GM21576 (cell line): ENCODE measurements around the gene RERE.
"Not testable (repeated sequence)": the region's sequence is repeated elsewhere in the genome, so short reads cannot be mapped to it uniquely, and the experiment has no call there.

Experiments
- ATAC-seq: cut with Tn5 transposase; IDR thresholded peaks from one replicate; pipeline ENCODE4 v1.9.1; 2021; ENCODE audit warnings: mild to moderate bottlenecking, moderate library complexity; ENCODE audit not compliant: unreplicated experiment

Gene RERE

DNA sequence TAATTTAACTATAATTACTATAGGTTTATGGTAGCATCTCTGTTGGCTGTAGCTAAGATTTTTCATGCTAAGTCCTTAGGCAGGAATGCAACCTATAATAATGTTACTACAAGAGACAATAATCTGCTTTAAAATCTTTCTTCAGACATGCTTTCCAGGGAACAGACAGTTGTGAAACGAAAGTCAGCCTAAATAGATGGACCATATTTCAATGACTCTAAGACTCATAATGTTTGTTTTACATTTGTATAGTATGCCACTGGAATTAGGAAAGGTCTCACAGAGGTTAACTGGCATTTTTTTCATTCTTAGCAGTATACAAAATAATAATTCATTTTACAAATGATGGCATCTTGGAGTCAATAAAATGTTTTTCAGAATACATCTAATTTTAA lies 8.1 kb downstream of the RERE start:
- no peak for ATAC-seq

DNA sequence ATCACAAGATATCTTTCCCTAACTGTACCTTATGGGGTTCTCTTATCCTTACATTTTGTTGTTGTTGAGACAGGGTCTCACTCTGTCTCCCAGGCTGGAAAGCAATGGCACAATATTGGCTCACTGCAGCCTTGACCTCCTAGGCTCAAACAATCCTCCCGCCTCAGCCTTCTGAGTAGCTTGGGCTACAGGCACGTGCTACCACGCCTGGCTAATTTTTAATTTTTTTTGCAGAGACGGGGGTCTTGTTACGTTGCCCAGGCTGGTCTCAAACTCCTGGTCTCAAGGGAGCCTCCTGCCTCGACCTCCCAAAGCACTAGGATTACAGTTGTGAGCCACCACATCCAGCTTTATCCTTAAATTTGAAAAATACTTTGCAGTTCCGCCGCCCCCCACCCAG lies 10.4 kb downstream of the RERE start:
- ATAC-seq: no peak

DNA sequence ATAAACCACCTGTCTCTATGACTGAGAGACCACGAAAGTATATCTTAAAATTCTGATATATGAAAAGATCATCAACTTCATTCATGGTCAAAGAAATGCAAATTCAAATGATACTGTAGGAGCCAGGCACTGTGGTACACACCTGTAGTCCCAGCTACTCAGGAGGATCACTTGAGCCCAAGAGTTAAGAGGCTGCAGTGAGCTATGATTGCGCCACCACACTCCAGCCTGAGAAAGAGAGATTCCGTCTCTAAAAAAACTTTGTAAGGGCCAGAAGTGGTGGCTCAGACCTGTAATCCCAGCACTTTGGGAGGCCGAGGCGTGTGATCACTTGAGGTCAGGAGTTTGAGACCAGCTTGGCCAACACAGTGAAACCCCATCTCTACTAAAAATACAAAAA lies 17.0 kb downstream of the RERE start:
- ATAC-seq: no peak

DNA sequence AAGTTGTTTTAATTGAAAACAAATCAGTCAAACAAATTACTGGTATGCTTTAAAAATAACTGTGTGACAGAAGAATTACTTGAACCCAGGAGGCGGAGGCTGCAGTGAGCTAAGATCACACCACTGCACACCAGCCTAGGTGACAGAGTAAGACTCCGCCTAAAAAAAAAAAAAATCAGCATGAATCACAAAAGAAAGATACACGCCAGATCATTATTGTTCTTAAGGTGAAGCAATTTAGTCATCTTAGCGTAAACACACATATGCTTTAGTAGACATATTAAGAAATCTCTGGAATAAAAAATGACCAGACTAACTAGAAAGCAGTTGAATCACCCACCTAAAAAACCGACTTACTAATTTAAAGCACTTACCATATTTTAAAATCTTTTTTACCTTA lies 20.2 kb downstream of the RERE start:
- ATAC-seq: no peak

DNA sequence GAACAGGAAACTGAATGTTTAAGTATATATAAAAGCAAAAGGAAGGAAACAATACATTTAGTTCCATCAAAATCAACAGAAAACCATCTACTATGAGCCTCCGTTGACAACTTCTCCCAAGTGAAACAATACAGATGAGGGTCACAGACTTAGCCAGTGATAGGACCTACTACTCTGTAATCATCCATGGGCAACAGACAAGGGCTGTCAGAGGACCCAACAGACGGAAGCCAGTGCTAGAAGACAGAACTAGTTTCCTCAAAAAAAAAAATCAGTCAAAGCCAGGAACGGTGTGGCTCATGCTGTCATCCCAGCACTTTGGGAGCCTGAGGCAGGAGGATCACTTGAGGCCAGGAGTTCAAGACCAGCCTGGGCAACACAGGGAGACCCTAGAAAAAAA lies 20.6 kb downstream of the RERE start:
- ATAC-seq: no peak

DNA sequence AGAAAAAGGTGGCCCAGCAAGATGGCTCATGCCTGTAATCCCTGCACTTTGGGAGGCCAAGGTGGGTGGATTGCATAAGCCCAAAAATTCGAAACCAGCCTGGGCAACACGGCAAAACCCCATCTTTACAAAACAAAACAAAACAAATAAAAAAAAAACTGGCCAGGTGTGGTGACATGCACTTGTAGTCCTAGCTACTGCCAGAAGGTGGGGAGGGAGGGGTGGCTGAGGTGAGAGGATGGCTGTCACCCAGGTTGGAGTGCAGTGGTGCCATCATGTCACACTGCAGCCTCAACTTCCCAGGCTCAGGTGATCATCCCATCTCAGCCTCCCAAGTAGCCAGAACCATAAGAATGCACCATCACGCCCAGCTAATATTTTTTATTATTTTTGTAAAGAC lies 22.8 kb downstream of the RERE start:
- ATAC-seq: no peak

DNA sequence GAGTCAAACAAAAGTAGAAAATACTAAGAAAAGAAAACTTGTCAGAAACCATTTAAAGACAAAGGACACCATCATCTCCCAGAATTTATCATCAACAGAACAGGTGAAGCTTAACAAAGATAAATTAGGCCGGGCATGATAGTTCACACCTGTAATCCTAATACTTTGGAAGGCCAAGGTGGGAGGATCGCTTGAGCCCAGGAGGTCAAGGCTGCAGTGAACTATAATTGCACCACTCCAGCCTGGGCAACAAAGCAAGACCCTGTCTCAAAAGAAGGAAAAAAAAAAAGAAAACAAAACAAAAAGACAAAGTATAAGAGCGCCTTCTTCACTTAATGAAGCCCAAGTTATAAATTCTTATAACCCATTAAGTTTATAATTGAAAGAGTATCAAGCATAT lies 25.6 kb downstream of the RERE start:
- no peak for ATAC-seq

DNA sequence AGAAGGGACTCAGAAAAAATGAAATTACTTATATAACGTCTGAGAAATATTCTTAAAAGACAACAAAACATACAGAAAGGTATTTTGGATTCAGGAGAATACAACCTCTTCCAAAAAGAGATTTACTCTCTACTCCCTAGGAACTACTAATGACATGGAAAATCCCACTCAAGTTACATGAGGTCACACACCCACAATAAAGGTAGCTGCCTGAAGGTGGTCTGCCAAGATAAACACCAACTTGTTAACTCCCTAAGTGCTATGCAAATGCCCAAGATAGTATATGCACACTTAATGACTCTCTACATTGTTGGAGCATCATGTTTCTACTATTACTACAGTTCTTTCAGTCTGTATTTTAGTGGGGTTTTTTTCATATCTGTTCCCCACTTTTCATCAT lies 26.5 kb downstream of the RERE start:
- ATAC-seq: no peak

DNA sequence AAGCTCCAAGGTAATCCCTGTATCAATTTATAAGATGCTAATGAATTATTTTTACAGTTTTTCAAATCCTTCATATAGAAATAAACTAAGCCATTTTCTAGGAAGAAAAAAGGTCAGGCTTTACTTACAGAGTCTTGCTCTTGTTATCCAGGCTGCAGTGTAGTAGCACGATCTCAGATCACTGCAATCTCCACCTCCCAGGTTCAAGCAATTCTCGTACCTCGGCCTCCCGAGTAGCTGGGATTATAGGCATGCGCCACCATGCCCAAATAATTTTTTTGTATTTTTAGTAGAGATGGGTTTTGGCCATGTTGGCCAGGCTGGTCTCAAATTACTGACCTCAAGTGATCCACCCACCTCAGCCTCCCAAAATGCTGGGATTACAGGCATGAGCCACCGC lies 27.0 kb downstream of the RERE start:
- no peak for ATAC-seq

DNA sequence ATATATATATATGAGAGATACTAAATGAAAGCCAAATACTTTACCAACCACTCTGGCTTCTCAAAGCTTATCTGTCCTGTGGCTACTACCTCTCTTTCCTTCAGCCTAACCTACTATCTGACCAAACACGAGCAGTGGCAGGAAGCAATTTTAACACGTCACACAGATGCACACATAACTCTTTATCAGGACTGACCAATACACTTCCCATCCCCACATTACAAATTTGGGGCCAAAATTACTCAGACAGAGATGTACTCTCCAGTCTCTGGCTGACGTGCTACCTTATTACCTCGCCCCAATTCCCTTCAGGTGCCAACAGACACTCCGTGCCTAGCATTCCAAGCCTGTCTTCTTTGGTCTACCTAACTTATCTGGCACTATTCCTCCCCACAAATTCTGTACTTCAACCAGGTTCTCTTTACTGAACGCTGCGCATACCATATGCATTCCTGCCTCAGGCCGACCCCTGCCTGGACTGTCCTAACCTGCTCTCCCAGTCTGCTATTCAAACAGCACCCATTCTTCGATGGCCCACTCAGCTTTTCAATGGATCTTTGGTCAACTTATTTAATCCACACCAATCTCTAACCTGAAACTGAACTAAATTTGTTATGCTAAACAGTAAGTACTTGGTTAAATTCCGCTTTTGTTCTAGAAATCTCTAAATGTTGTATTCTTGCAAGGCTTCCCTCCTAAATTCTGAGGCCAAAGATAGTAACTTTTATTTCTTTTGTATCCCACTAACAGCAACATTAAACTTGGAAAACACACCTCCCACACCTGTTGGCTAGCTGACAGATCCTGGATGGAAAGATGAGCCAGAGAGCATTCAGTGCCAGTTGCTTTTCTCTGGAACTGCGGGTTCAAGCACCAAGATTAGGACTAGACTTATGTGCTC lies 27.9 kb downstream of the RERE start:
- ATAC-seq: no peak

DNA sequence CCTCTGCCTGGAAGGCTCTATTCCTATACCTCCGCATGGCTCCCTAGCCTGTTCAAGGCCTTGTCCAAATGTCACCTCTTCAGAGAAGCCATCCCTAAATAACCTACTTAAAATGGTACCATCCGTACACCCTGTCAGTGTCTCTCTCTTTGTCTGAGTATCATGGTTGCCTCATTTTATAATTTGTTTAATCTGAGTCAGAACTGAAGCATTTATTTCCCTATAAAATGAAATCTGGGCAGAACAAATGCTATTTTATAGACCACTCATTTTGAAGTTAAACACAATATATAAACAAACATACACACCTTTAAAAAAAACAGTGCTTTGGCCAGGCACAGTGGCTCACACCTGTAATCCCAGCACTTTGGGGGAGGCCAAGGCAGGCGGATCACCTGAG lies 30.2 kb downstream of the RERE start:
- ATAC-seq: no peak

DNA sequence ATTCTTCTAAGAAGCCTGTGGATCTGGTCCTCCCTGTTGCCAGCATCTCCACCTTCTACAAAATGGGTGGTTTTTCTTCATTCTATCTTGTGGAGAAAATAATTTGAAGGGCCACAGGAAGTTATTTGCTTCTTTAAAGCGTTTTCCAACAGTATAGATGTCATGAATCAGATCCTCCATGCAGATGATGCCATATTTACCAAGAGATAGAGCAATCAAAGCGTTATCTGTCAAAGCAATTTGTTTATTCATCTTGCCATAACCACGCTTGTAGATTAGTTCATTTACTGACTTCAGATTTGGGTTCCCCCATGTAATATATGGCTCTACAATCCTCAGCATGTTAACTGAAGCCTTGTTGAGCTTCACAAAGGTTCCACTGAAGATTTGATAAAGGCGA lies 31.2 kb downstream of the RERE start:
- ATAC-seq: not testable (repeated sequence)

DNA sequence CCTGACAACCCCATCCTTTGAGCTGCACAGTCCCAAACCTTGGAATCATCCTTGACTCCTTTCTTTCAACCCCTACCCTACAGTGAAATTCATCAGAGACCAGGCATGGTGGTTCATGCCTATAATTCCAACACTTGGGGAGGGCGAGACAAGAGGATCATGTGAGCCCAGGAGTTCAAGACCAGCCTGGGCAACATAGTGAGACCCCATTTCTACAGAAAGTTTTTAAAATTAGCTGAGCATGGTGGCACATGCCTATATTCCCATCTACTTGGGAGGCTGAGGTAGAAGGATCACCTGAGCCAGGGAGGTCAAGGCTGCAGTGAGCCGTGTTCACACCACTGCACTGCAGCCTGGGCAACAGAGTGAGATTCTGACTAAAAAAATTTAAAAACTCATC lies 34.5 kb downstream of the RERE start:
- no peak for ATAC-seq

DNA sequence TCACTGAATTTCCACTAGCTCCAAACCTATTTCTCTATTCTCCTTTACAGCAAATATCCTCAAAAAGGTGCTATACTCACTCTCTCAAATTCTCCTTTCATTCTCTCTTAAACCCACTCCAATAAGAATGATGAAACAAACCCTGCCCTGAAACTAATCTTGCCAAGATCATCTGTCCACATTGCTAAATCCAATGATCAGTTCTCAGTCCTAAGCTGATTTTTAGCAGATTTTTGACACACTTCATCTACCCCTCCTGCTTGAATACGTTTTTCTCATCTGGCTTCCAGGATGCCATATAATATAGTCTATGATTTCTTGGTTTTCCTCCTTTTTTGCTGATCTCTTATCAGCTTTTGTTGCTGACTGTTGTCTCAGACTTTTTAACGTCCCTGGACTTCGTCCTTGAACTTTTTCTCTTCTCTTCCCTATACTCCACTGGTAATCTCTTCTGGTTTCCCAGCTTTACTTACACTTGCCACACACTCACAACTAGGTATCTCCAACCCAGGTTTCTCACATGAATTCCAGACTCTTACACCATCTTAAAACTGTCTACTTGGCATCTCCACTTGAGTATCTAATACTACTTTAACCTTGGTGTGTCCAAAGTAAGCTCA lies 35.3 kb downstream of the RERE start:
- no peak for ATAC-seq

DNA sequence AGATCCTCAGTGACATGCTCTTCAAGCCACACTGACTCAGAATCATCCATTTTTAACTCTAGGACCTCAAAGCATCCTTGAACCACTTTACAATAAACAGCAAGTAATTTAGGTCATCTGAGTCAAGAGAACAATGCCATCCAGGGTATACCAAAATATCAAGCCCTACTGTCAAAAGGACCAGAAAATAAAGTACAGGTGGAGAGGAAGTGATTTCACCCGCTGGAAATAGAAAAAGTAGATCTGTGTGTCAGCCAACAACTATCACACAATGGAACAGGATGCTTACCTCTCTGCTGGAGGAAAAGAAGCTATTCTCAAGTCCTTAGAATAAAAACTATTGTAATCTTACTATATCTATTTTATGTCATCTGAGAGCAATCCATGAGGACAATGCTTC lies 37.0 kb downstream of the RERE start:
- ATAC-seq: no peak

DNA sequence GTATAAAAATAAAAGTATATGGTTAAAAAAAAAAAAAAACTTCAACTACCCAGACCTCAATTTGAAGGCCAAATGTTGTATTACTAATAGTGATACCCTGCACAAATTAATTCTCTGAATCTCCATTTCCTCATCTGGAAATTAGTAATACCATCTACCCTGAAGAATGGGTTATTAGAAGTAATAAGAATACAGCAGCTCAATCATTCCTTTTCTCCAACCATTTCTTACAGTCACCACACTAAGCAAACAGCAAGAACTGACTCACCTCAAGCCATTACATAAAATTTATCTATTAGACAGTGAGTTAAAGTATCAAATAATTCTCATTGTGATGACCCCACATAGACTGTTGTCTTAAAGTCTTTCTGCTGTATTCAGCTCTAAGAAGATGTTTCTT lies 39.6 kb downstream of the RERE start:
- no peak for ATAC-seq

DNA sequence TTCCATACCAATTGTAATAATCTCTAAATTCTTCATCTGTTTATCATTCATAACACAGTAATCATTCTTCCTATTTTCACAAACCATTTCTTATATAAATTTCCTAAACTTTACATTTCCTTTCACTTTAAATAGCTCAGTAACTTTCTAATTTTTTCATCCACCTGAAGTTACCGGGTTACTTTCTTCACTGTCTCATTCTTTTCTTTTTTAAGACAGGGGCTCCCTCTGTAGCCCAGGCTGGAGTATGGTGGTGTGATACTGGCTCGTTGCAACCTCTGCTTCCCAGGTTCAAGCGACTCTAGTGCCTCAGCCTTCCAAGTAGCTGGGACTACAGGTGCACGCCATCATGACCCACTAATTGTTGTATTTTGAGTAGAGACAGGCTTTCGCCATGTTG lies 41.3 kb downstream of the RERE start:
- no peak for ATAC-seq

DNA sequence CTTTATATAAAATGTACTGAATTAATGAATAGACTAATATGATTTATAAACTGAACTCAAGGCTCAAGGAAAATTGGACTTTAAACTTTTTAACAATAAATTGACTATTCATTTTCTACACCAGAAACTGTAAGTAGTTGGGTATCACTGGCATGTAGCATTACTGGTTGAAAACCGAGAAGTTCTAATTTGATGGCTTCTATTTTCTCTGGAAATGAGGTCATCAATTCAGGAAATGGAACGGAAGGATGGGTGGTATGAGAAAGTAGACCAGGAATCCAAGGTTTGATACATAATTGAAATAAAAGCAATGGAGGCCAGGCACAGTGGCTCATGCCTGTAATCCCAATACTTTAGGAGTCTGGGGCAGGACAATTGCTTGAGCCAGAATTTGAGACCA lies 50.4 kb downstream of the RERE start:
- no peak for ATAC-seq

DNA sequence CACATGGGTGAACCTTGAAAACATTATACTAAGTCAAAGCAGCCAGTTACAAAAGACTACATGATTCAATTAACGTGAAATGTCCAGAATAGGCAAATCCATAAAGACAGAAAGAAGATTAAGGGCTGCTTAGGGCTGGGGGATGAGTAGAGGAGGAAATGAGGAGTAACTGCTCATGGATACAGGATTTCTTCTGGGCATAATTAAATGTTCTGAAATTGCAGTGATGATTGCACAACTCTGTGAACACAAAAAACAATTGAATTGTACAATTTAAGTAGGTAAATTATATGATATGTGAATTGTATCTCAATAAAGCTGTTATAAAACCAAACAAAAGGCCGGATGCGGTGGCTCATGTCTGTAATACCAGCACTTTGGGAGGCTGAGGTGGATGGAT lies 52.2 kb downstream of the RERE start:
- ATAC-seq: no peak

DNA sequence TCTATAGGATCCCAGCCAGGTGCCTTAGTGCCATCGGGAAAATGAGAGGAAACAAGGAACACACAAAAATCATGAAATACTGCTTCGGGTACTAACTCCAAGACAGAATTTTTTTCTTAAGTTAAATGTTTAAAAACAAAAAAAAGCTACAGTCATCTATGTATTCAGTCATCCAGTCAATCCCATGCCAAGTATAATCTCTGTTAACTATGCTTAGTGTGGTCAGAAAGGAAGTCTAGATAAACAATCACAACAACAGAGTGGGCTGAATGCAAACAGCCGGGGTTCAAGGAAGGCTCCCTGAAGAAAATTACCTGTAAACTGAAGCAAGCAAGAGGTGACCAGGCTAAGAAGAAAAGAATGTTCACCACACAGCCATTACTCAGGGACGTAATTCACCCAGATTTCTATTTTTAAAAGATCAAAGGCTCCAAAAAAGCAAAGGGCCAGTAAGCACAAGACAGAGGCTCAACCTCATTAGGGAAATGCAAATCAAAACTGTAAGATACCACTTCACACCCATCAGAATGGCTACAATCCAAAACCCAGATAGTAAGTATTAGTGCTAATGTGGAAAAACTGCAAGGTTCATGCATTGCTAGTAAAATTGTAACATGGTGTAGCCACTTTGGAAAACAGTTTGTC lies 53.0 kb downstream of the RERE start:
- no peak for ATAC-seq

DNA sequence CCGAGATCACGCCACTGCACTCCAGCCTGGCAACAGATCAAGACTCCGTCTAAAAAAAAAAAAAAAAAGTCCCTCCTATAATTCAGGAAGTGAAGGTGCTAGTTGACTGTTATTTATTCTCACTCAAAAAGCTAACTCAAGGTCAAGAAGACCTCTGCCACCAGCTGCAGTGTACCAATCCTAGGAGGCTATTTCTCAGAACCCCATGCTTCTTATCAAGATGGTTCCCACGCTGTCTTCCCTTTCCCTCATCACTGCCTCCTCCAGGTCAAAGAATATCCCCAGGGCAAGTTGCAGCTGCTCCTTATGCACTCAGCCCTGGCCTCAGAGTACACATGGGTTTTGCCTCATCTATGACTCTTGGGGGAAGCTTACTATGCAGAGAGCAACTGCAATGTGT lies 53.6 kb downstream of the RERE start:
- no peak for ATAC-seq

DNA sequence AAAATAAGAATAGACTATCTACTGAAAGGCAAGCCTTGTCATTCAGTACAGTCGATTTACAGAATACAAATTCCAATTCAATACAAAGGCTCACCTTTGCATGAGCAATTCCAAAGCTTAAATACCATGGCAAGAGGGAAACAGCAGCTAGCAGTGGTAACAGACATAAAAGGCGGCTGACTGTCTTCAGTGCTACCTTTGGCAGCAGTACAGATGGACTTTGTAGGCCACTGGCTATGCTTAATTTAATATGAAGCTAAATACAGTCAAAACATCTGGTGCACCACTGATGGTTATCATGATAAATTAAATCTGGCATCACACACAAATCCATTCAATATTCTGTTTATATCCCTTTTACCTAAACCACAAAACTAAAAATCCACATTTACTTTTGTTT lies 62.4 kb downstream of the RERE start:
- ATAC-seq: no peak
